Measurements from ENCODE around the gene HSFX3.
"Not testable (repeated sequence)": the region's sequence is repeated elsewhere in the genome, so short reads cannot be mapped to it uniquely, and the experiment has no call there.

HSFX3 gene

GRCh38 chrX:149540131-149540620 lies 9.5 kb downstream of the HSFX3 start:
- no peak for TF ChIP-seq GABPA (IDR thresholded peaks at IDR 0.05; ENCODE audit: low read depth)
- TF ChIP-seq, protein P1, sequence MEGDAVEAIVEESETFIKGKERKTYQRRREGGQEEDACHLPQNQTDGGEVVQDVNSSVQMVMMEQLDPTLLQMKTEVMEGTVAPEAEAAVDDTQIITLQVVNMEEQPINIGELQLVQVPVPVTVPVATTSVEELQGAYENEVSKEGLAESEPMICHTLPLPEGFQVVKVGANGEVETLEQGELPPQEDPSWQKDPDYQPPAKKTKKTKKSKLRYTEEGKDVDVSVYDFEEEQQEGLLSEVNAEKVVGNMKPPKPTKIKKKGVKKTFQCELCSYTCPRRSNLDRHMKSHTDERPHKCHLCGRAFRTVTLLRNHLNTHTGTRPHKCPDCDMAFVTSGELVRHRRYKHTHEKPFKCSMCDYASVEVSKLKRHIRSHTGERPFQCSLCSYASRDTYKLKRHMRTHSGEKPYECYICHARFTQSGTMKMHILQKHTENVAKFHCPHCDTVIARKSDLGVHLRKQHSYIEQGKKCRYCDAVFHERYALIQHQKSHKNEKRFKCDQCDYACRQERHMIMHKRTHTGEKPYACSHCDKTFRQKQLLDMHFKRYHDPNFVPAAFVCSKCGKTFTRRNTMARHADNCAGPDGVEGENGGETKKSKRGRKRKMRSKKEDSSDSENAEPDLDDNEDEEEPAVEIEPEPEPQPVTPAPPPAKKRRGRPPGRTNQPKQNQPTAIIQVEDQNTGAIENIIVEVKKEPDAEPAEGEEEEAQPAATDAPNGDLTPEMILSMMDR (IDR thresholded peaks at IDR 0.05; ENCODE audit: insufficient read depth, low read length): no peak
- no peak for TF ChIP-seq POLR2AphosphoS5 (IDR thresholded peaks at IDR 0.05; ENCODE audit: low read depth)
- no peak for TF ChIP-seq SPI1 (IDR thresholded peaks at IDR 0.05; ENCODE audit: borderline replicate concordance, low read depth)
- TF ChIP-seq, protein P2, sequence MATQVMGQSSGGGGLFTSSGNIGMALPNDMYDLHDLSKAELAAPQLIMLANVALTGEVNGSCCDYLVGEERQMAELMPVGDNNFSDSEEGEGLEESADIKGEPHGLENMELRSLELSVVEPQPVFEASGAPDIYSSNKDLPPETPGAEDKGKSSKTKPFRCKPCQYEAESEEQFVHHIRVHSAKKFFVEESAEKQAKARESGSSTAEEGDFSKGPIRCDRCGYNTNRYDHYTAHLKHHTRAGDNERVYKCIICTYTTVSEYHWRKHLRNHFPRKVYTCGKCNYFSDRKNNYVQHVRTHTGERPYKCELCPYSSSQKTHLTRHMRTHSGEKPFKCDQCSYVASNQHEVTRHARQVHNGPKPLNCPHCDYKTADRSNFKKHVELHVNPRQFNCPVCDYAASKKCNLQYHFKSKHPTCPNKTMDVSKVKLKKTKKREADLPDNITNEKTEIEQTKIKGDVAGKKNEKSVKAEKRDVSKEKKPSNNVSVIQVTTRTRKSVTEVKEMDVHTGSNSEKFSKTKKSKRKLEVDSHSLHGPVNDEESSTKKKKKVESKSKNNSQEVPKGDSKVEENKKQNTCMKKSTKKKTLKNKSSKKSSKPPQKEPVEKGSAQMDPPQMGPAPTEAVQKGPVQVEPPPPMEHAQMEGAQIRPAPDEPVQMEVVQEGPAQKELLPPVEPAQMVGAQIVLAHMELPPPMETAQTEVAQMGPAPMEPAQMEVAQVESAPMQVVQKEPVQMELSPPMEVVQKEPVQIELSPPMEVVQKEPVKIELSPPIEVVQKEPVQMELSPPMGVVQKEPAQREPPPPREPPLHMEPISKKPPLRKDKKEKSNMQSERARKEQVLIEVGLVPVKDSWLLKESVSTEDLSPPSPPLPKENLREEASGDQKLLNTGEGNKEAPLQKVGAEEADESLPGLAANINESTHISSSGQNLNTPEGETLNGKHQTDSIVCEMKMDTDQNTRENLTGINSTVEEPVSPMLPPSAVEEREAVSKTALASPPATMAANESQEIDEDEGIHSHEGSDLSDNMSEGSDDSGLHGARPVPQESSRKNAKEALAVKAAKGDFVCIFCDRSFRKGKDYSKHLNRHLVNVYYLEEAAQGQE (IDR thresholded peaks at IDR 0.05; ENCODE audit: insufficient replicate concordance, low read depth): no peak
- peak in 1 of 2 experiments; percentile 81 for DNase-seq (ENCODE audit: low read depth in 1 of 2, low spot score in 1 of 2)

DNA sequence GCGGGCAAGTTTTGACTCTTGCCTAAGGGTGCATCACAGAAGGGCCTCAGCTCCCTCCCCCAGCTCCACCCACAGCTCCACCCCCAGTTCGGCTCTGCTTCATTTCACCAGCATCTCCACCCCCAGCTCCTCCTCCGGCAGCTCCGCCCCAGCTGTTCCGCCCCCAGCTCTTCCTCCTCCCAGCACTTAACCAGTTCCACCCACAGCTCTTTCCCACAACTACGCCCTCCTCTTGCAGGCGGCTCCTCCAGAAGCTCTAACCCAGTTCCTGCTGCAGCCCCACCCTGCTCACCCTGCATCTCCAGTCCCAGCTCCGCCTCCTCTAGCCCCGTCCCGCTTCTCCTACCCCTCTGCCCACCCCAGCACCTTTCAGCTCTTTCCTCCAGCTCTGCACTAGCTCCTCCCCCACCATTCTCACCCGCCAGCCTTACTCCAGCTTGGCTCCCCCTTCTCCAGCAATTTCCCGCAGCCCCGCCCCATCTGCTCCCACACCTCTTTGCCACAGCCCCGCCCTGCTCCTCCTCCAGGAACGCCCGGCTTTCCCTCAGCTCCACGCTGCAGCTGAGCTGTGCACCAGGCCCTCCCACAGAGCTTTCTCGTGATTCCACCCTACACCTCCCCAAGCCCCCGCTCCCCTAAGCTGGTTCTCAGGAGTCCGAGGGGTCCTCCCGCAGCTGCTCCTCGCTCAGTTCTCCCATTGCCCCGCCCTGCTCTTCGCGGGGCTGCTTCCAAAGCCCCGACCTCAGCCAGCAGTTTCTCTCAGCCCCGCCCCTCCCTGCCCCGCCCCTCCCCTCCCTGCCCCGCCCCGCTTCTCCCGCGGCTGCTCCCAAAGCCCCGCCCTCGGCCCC lies 10.2 kb downstream of the HSFX3 start:
- Histone ChIP-seq H3K4me3 (replicated peaks; ENCODE audit: insufficient read depth, low read length) (peak overlapping the region; percentile 54), H3K27ac (replicated peaks) (peak overlapping the region; percentile 63), H3K27me3 (ENCODE audit: insufficient read depth, poor library complexity, severe bottlenecking) (no peaks in the 10 kb centered on the region)
- peak; percentile 42; the same call in 1 of the 2 replicates for TF ChIP-seq SPI1 (IDR thresholded peaks at IDR 0.05; ENCODE audit: borderline replicate concordance, low read depth)
- TF ChIP-seq, protein P1 (IDR thresholded peaks at IDR 0.05; ENCODE audit: insufficient read depth, low read length): no peak
- DNase-seq (ENCODE audit: low read depth in 1 of 2, low spot score in 1 of 2): peak; percentile 86 to 94

More at GRCh38 chrX:149540131-149540620, 9.5 kb downstream of the HSFX3 start:
- Histone ChIP-seq H3K27ac (replicated peaks) (peak overlapping the region; percentile 96), H3K4me3 (replicated peaks; ENCODE audit: insufficient read depth, low read length) (peak overlapping the region; percentile 79), H3K27me3 (ENCODE audit: insufficient read depth, poor library complexity, severe bottlenecking) (no peaks in the 10 kb centered on the region)

- DNase-seq (ENCODE audit: low read depth in 1 of 2, low spot score in 1 of 2): peak in 1 of 2 experiments; percentile 26
- not testable (repeated sequence) for H3K4me3 ChIP-seq (replicated peaks; ENCODE audit: insufficient read depth, low read length); H3K27ac ChIP-seq (replicated peaks); H3K27me3 ChIP-seq (ENCODE audit: insufficient read depth, poor library complexity, severe bottlenecking)
These were observed 12.2 kb downstream of the HSFX3 start for GRCh38 chrX:149537474-149537873.

GRCh38 chrX:149534926-149535602 lies 14.7 kb downstream of the HSFX3 start:
- not testable (repeated sequence) for H3K27ac ChIP-seq (replicated peaks); DNase-seq (ENCODE audit: low read depth in 1 of 2, low spot score in 1 of 2); H3K4me3 ChIP-seq (replicated peaks; ENCODE audit: insufficient read depth, low read length); H3K27me3 ChIP-seq (ENCODE audit: insufficient read depth, poor library complexity, severe bottlenecking)

DNA sequence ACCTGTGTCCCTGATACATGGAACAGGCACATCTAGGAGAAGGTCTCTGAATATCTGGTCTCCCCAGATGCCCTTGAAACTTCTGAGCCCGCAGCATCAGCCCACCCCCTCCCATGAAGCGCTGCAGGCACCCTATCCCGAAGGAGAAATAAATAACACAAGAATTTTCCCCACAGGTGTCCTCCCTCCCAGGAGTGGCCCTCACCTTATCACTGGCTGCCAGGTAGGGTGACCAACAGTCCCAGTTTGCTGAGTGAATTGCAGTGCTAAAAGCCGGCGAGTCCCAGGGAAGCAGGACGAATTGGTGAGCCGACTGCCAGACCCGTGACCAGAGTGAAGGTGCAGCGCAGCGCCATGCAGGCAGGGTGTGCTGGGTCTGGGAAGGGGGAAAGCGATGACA lies 15.7 kb downstream of the HSFX3 start:
- H3K27me3 ChIP-seq (ENCODE audit: insufficient read depth, poor library complexity, severe bottlenecking); H3K27ac ChIP-seq (replicated peaks); DNase-seq (ENCODE audit: low read depth in 1 of 2, low spot score in 1 of 2); H3K4me3 ChIP-seq (replicated peaks; ENCODE audit: insufficient read depth, low read length): not testable (repeated sequence)

- H3K27ac ChIP-seq (replicated peaks); DNase-seq (ENCODE audit: low read depth in 1 of 2, low spot score in 1 of 2); H3K4me3 ChIP-seq (replicated peaks; ENCODE audit: insufficient read depth, low read length): not testable (repeated sequence)
These were observed 16.9 kb downstream of the HSFX3 start for GRCh38 chrX:149532868-149533267.

More at GRCh38 chrX:149532868-149533267, 16.9 kb downstream of the HSFX3 start:
- H3K27me3 ChIP-seq (ENCODE audit: insufficient read depth, poor library complexity, severe bottlenecking): not testable (repeated sequence)
